Measurements from ENCODE around the gene BZW2. TPM values are rescaled to one million over a fixed set of nuclear protein-coding genes. Genes with fewer than 3 reads are reported as not detected.

Gene BZW2
- total RNA-seq, 1 donor from 2014 or later: 18.0 TPM

- intact Hi-C loops (cut with DNase I): loop anchor here (2.0 kb wide), 1 partner anchor 221 kb away; no protein-coding TSS in a partner anchor
- no peak for TF ChIP-seq CTCF (IDR thresholded peaks at IDR 0.05)
- no peak for DNase-seq (ENCODE audit: low spot score in 2 of 2)
These were observed 51.7 kb downstream of the BZW2 start for GRCh38 chr7:16697507-16698199.

GRCh38 chr7:16698200-16698905, 52.4 kb downstream of the BZW2 start:
- Histone ChIP-seq H3K4me1 (peaks cover 0 to 3% of the 10 kb centered on the region in 2 donors), H3K27ac (peak overlapping the region in 1 of 2 donors; percentile 36), H3K27me3 (no peaks in the 10 kb centered on the region), H3K9me3 (no peaks in the 10 kb centered on the region), H3K4me3 (no peak overlapping the region), H3K36me3 (peaks cover 0 to 14% of the 10 kb centered on the region in 2 donors)
- intact Hi-C loops (cut with DNase I): no loop called here
- DNase-seq (ENCODE audit: low spot score in 2 of 2): no peak
- no peak for TF ChIP-seq CTCF (IDR thresholded peaks at IDR 0.05)

More at GRCh38 chr7:16697507-16698199, 51.7 kb downstream of the BZW2 start:
- Histone ChIP-seq H3K9me3 (no peaks in the 10 kb centered on the region), H3K27me3 (no peaks in the 10 kb centered on the region), H3K4me1 (peaks cover 0 to 3% of the 10 kb centered on the region in 2 donors), H3K27ac (peak overlapping the region in 1 of 2 donors; percentile 36), H3K4me3 (no peak overlapping the region), H3K36me3 (peaks cover 0 to 14% of the 10 kb centered on the region in 2 donors)

DNA sequence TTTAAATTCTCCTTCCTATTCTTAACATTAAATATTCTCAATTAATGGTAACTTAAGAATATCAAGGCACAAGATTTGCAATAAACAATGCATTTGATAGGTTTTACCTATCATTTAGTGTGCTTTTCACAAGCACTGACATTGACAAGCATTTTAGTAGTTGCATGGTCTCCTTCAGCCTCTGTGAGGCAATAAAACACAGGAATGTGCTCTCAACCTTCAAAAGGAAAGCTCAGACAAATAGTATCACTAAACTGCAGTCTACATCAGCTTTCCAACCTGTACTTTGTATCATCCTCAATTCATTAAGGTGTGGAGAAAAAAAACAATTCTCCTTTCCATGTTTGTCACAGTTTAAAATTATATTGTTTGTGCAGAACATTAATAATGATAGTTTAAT, 56.5 kb downstream of the BZW2 start:
- Histone ChIP-seq H3K9me3 (no peaks in the 10 kb centered on the region), H3K4me1 (peaks cover 0 to 3% of the 10 kb centered on the region in 2 donors), H3K27ac (no peak overlapping the region), H3K36me3 (peaks cover 0 to 16% of the 10 kb centered on the region in 2 donors), H3K27me3 (no peaks in the 10 kb centered on the region), H3K4me3 (no peak overlapping the region)
- DNase-seq (ENCODE audit: low spot score in 2 of 2): no peak
- intact Hi-C loops (cut with DNase I): no loop called here
- TF ChIP-seq CTCF (IDR thresholded peaks at IDR 0.05): no peak

GRCh38 chr7:16708511-16708910, 62.5 kb downstream of the BZW2 start:
- Histone ChIP-seq H3K4me1 (peaks cover 0 to 4% of the 10 kb centered on the region in 2 donors), H3K27ac (peak overlapping the region in 1 of 2 donors; percentile 31), H3K36me3 (peaks cover 0 to 10% of the 10 kb centered on the region in 2 donors), H3K27me3 (no peaks in the 10 kb centered on the region), H3K9me3 (no peaks in the 10 kb centered on the region), H3K4me3 (no peak overlapping the region)
- no peak for DNase-seq (ENCODE audit: low spot score in 2 of 2)
- intact Hi-C loops (cut with DNase I): no loop called here
- no peak for TF ChIP-seq CTCF (IDR thresholded peaks at IDR 0.05)

DNA sequence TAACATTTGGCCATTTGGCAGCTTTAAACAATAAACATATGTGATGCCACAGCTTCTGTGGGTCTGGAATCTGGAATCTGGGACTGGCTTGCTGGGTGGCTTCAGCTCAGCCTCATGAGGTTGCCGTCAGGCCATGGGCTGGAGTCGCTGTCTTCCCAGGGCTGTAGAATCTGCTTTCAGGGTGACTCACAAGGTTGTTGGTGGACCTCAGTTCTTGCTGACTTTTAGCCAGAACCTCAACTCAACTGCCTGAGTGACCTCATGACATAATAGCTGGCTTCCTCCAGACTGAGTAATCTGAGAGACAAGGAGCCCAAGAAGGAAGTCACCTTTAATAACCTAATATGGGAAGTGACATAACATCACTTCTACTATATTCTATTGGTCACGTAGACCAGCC, 63.0 kb downstream of the BZW2 start:
- Histone ChIP-seq H3K4me3 (no peak overlapping the region), H3K36me3 (peaks cover 0 to 10% of the 10 kb centered on the region in 2 donors), H3K27ac (peak overlapping the region in 1 of 2 donors; percentile 31), H3K9me3 (no peaks in the 10 kb centered on the region), H3K27me3 (no peaks in the 10 kb centered on the region), H3K4me1 (peaks cover 0 to 4% of the 10 kb centered on the region in 2 donors)
- intact Hi-C loops (cut with DNase I): no loop called here
- TF ChIP-seq CTCF (IDR thresholded peaks at IDR 0.05): no peak
- no peak for DNase-seq (ENCODE audit: low spot score in 2 of 2)

Measured in ascending aorta (tissue), 2 donors.